SK-N-SH treated with all-trans-retinoic acid at 6 μM for 48 hours (cell line): ENCODE results near the gene MZT1.

Source experiments
- ATAC-seq: fragments of 200-7000 bp; cut with Tn5 transposase; 3 replicates; pipeline ENCODE4 v1.9.1; 2020; ENCODE audit warnings: mild to moderate bottlenecking, moderate library complexity
- BACH2 ChIP-seq: fragments of 250-450 bp; sonication (Bioruptor Pico); IDR thresholded peaks from 2 replicates; pipeline ENCODE4 v1.9.0; 2021; ENCODE audit warnings: mild to moderate bottlenecking, borderline replicate concordance
- CREB5 ChIP-seq: fragments of 250-450 bp; sonication (Bioruptor Pico); IDR thresholded peaks from 2 replicates; pipeline ENCODE4 v1.5.1; 2020; ENCODE audit warnings: low read depth, mild to moderate bottlenecking, moderate library complexity
- GLIS3 ChIP-seq: fragments of 250-450 bp; sonication (Bioruptor Pico); IDR thresholded peaks from 2 replicates; pipeline ENCODE4 v1.5.0; 2020; ENCODE audit warnings: mild to moderate bottlenecking, moderate library complexity
- ISL1 ChIP-seq: fragments of 250-450 bp; sonication (Bioruptor Pico); IDR thresholded peaks from 2 replicates; pipeline ENCODE4 v2.1.2; 2022; ENCODE audit warnings: mild to moderate bottlenecking, moderate library complexity
- OSR1 ChIP-seq: fragments of 250-450 bp; sonication (Bioruptor Pico); IDR thresholded peaks from 2 replicates; pipeline ENCODE4 v1.8.0; 2022; ENCODE audit warnings: moderate library complexity, mild to moderate bottlenecking, inconsistent platforms
- RARB ChIP-seq: fragments of 250-450 bp; sonication (Bioruptor Pico); IDR thresholded peaks from 2 replicates; pipeline ENCODE4 v1.8.0; 2021; ENCODE audit warnings: mild to moderate bottlenecking, moderate library complexity
- SNAI2 ChIP-seq: fragments of 250-450 bp; sonication (Bioruptor Pico); IDR thresholded peaks from 2 replicates; pipeline ENCODE4 v1.5.0; 2020; ENCODE audit warnings: mild to moderate bottlenecking, moderate library complexity
- TCF4 ChIP-seq: fragments of 250-450 bp; sonication (Bioruptor Pico); IDR thresholded peaks from 2 replicates; pipeline ENCODE4 v1.8.0; 2021; ENCODE audit warnings: mild to moderate bottlenecking, moderate library complexity, borderline replicate concordance
- TOX ChIP-seq: fragments of 250-450 bp; sonication (Bioruptor Pico); IDR thresholded peaks from 2 replicates; pipeline ENCODE4 v1.8.0; 2021; ENCODE audit warnings: mild to moderate bottlenecking, moderate library complexity, borderline replicate concordance
- TSHZ2 ChIP-seq: fragments of 250-450 bp; sonication (Bioruptor Pico); IDR thresholded peaks from 2 replicates; pipeline ENCODE4 v1.5.0; 2020; ENCODE audit warnings: mild to moderate bottlenecking, moderate library complexity
- ZC3H10 ChIP-seq: fragments of 250-450 bp; sonication (Bioruptor Pico); IDR thresholded peaks from 2 replicates; pipeline ENCODE4 v1.5.1; 2021; ENCODE audit warnings: mild to moderate bottlenecking, moderate library complexity
- ZFP3 ChIP-seq: fragments of 250-450 bp; sonication (Bioruptor Pico); IDR thresholded peaks from 2 replicates; pipeline ENCODE4 v1.5.0; 2020; ENCODE audit warnings: mild to moderate bottlenecking, moderate library complexity
- ZFP30 ChIP-seq: fragments of 450-650 bp; formaldehyde crosslinking; IDR thresholded peaks from 2 replicates; pipeline ENCODE4 v1.5.0; 2022; ENCODE audit warnings: mild to moderate bottlenecking, moderate library complexity
- ZNF565 ChIP-seq: fragments of 450-650 bp; formaldehyde crosslinking; conservative IDR thresholded peaks from 2 replicates; pipeline ENCODE4 v1.5.0; 2020; ENCODE audit warnings: low read depth, mild to moderate bottlenecking, moderate library complexity
- ZNF70 ChIP-seq: fragments of 450-650 bp; formaldehyde crosslinking; IDR thresholded peaks from 2 replicates; pipeline ENCODE4 v1.5.0; 2020; ENCODE audit warnings: mild to moderate bottlenecking, moderate library complexity
- TF ChIP-seq, protein P1 (sequence below): fragments of 250-450 bp; sonication (Bioruptor Pico); IDR thresholded peaks from 2 replicates; pipeline ENCODE4 v1.5.1; 2021; ENCODE audit warnings: mild to moderate bottlenecking, moderate library complexity
- TF ChIP-seq, protein P2 (sequence below): fragments of 250-450 bp; sonication (Bioruptor Pico); IDR thresholded peaks from 2 replicates; pipeline ENCODE4 v1.8.0; 2021; ENCODE audit warnings: low read depth, mild to moderate bottlenecking, moderate library complexity, borderline replicate concordance
- TF ChIP-seq, protein P3 (sequence below): fragments of 250-450 bp; sonication (Bioruptor Pico); IDR thresholded peaks from 2 replicates; pipeline ENCODE4 v1.8.0; 2020; ENCODE audit warnings: mild to moderate bottlenecking, moderate library complexity, borderline replicate concordance

Gene MZT1

DNA sequence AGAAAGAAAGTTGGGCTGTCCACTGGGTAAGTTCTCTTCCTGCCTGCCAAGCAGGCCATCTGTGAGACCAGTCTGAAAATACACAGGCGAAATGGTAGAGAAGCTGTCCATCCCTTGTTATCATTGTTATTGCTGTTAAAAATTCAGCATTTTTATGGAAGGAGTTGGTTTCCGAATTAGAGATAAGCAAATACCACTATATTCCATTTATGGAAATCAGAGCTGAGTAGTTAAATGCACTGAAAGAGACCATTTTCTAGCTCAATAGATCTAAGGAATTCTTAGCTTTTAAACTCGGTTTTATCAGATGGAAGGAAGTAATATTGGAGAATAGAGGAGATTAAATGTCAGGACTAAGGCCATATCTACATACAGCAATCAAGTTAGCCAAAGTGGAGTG is 40.7 kb downstream of the MZT1 start:
- no peak for TF ChIP-seq BACH2 (CRISPR knock-in tag)
- TF ChIP-seq TOX (CRISPR knock-in tag) = no peak
- no peak for TF ChIP-seq ZC3H10 (CRISPR knock-in tag)
- TF ChIP-seq, protein P1, sequence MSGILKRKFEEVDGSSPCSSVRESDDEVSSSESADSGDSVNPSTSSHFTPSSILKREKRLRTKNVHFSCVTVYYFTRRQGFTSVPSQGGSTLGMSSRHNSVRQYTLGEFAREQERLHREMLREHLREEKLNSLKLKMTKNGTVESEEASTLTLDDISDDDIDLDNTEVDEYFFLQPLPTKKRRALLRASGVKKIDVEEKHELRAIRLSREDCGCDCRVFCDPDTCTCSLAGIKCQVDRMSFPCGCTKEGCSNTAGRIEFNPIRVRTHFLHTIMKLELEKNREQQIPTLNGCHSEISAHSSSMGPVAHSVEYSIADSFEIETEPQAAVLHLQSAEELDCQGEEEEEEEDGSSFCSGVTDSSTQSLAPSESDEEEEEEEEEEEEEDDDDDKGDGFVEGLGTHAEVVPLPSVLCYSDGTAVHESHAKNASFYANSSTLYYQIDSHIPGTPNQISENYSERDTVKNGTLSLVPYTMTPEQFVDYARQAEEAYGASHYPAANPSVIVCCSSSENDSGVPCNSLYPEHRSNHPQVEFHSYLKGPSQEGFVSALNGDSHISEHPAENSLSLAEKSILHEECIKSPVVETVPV (CRISPR knock-in tag) = no peak
- no peak for TF ChIP-seq GLIS3 (CRISPR knock-in tag)
- TF ChIP-seq ZNF565 (CRISPR knock-in tag) = no peak
- no peak for ATAC-seq

- ATAC-seq = no peak
- TF ChIP-seq, protein P2, sequence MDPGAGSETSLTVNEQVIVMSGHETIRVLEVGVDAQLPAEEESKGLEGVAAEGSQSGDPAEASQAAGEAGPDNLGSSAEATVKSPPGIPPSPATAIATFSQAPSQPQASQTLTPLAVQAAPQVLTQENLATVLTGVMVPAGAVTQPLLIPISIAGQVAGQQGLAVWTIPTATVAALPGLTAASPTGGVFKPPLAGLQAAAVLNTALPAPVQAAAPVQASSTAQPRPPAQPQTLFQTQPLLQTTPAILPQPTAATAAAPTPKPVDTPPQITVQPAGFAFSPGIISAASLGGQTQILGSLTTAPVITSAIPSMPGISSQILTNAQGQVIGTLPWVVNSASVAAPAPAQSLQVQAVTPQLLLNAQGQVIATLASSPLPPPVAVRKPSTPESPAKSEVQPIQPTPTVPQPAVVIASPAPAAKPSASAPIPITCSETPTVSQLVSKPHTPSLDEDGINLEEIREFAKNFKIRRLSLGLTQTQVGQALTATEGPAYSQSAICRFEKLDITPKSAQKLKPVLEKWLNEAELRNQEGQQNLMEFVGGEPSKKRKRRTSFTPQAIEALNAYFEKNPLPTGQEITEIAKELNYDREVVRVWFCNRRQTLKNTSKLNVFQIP (CRISPR knock-in tag) = no peak
- TF ChIP-seq ZFP3 (CRISPR knock-in tag) (no peak), OSR1 (CRISPR knock-in tag) (no peak), RARB (no peak), TSHZ2 (no peak), ZNF70 (CRISPR knock-in tag) (no peak), ZFP30 (CRISPR knock-in tag) (no peak)
- TF ChIP-seq, protein P1 (CRISPR knock-in tag) = no peak
- TF ChIP-seq, protein P3, sequence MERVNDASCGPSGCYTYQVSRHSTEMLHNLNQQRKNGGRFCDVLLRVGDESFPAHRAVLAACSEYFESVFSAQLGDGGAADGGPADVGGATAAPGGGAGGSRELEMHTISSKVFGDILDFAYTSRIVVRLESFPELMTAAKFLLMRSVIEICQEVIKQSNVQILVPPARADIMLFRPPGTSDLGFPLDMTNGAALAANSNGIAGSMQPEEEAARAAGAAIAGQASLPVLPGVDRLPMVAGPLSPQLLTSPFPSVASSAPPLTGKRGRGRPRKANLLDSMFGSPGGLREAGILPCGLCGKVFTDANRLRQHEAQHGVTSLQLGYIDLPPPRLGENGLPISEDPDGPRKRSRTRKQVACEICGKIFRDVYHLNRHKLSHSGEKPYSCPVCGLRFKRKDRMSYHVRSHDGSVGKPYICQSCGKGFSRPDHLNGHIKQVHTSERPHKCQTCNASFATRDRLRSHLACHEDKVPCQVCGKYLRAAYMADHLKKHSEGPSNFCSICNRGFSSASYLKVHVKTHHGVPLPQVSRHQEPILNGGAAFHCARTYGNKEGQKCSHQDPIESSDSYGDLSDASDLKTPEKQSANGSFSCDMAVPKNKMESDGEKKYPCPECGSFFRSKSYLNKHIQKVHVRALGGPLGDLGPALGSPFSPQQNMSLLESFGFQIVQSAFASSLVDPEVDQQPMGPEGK (CRISPR knock-in tag) = no peak
These were observed 47.1 kb downstream of the MZT1 start for GRCh38 chr13:72680353-72680752.

- TF ChIP-seq ZFP30 (CRISPR knock-in tag) = no peak
- no peak for TF ChIP-seq GLIS3 (CRISPR knock-in tag)
- peak; percentile 62 for TF ChIP-seq ISL1
- no peak; the same call in 2 of the 3 replicates for ATAC-seq
These were observed 49.1 kb downstream of the MZT1 start for GRCh38 chr13:72678312-72678711.

DNA sequence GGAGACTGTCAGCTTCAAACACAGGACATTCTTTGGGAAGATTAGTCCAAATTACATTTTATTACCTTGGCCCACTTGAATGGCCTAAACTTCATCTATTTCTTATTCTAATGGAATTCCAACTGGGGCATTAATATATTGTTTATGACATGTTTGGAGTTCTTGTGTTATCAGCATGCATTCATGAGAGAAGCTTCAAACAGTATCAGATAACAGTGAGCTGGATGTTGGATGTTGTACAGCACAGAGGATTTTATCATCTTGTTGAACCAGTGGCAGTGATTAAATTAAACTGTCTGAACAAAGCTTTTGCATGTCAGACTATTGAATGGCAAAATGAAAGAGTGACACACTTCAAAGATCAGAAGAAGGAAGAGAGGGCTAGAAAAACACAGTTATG is 50.0 kb downstream of the MZT1 start:
- peak; percentile 32; the same call in 1 of the 2 replicates for TF ChIP-seq GLIS3 (CRISPR knock-in tag)
- no peak for TF ChIP-seq BACH2 (CRISPR knock-in tag)
- peak; percentile 94 for TF ChIP-seq ISL1
- TF ChIP-seq SNAI2 (CRISPR knock-in tag) = 0 out of 2 replicates have a peak, but pooled peaks have one; percentile 41
- TF ChIP-seq CREB5 (CRISPR knock-in tag) = peak; percentile 71; the same call in 1 of the 2 replicates
- TF ChIP-seq, protein P1 (CRISPR knock-in tag) = peak; percentile 88
- no peak for TF ChIP-seq TCF4 (CRISPR knock-in tag)
- TF ChIP-seq TSHZ2 = peak; percentile 91
- ATAC-seq = peak; percentile 74
